Measurements from ENCODE around the gene ART1.
"Not testable (repeated sequence)": the region's sequence is repeated elsewhere in the genome, so short reads cannot be mapped to it uniquely, and the experiment has no call there.

ART1 gene

GRCh38 chr11:3644817-3645235, at the start of gene ART1:
TSS of gene ART1 (plus strand) at chr11:3645128. CDS start at chr11:3659214, 14,086 bp downstream.
- DNase-seq (ENCODE audit: extremely low read depth, low read depth): no peak
- TF ChIP-seq CTCF (IDR thresholded peaks at IDR 0.05; ENCODE audit: low read depth, low read length): no peak

- not testable (repeated sequence) for DNase-seq (ENCODE audit: extremely low read depth, low read depth)
Measured at GRCh38 chr11:3597743-3598142, 47.2 kb upstream of the ART1 start.

GRCh38 chr11:3600201-3600600, 44.7 kb upstream of the ART1 start:
- DNase-seq (ENCODE audit: extremely low read depth, low read depth): not testable (repeated sequence)

GRCh38 chr11:3604167-3604566, 40.8 kb upstream of the ART1 start:
- no peak for DNase-seq (ENCODE audit: extremely low read depth, low read depth)
- TF ChIP-seq CTCF (IDR thresholded peaks at IDR 0.05; ENCODE audit: low read depth, low read length): no peak

GRCh38 chr11:3605283-3605662, 39.7 kb upstream of the ART1 start:
- no peak for TF ChIP-seq CTCF (IDR thresholded peaks at IDR 0.05; ENCODE audit: low read depth, low read length)
- DNase-seq (ENCODE audit: extremely low read depth, low read depth): no peak

GRCh38 chr11:3605771-3606203, 39.1 kb upstream of the ART1 start:
- TF ChIP-seq CTCF (IDR thresholded peaks at IDR 0.05; ENCODE audit: low read depth, low read length): no peak
- DNase-seq (ENCODE audit: extremely low read depth, low read depth): no peak

GRCh38 chr11:3609416-3610265, 35.3 kb upstream of the ART1 start:
- TF ChIP-seq CTCF (IDR thresholded peaks at IDR 0.05; ENCODE audit: low read depth, low read length): peak; percentile 86
- no peak for DNase-seq (ENCODE audit: extremely low read depth, low read depth)

- no peak for TF ChIP-seq CTCF (IDR thresholded peaks at IDR 0.05; ENCODE audit: low read depth, low read length)
- DNase-seq (ENCODE audit: extremely low read depth, low read depth): no peak
Measured at GRCh38 chr11:3610846-3611245, 34.1 kb upstream of the ART1 start.

All from AG09319 (cell line).